HG03469 (cell line): ENCODE measurements around the gene HS2ST1.
"Not testable (repeated sequence)": the region's sequence is repeated elsewhere in the genome, so short reads cannot be mapped to it uniquely, and the experiment has no call there.

ENCODE experiments used
- ATAC-seq: cut with Tn5 transposase; IDR thresholded peaks from one replicate; pipeline ENCODE4 v1.9.1; 2021; ENCODE audit warnings: mild to moderate bottlenecking, moderate library complexity, moderate number of reproducible peaks; ENCODE audit not compliant: unreplicated experiment

HS2ST1 gene

DNA sequence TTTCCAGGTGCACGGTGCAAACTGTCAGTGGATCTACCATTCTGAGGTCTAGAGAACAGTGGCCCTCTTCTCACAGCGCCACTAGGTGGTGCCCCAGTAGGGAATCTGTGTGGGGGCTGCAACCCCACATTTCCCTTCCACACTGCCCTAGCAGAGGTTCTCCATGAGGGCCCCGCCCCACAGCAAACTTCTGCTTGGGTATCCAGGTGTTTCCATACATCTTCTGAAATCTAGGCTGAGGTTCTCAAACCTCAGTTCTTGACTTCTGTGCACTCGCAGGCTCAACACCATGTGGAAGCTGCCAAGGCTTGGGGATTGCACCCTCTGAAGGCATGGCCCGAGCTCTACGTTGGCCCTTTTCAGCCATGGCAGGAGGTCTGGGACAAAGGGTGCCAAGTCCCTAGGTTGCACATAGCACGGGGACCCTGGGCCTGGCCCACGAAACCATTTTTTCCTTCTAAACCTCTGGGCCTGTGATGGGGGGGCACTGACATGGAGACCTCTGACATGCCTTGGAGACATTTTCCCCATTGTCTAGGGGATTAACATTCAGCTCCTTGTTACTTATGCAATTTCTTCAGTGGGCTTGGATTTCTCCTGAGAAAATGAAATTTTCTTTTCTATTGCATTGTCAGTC lies 10.0 kb downstream of the HS2ST1 start:
- no peak for ATAC-seq

DNA sequence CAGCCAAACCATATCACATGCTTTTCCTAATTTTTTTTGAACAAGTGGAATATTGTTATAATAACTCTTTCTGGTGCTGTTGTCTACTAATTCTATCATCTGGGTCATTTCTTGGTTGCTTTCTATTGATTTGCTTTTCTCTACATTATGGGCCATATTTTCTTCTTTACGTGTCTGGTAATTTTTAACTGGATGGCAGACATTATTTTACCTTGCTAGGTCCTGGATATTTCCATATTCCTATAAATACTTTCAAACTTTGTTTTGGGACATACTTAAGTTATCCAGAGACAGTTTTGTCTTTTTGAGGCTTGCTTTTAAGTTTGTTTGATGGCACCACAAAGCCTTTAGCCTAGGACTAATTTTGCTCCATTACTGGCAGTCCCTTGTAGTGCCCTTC lies 11.3 kb downstream of the HS2ST1 start:
- ATAC-seq, result no peak

DNA sequence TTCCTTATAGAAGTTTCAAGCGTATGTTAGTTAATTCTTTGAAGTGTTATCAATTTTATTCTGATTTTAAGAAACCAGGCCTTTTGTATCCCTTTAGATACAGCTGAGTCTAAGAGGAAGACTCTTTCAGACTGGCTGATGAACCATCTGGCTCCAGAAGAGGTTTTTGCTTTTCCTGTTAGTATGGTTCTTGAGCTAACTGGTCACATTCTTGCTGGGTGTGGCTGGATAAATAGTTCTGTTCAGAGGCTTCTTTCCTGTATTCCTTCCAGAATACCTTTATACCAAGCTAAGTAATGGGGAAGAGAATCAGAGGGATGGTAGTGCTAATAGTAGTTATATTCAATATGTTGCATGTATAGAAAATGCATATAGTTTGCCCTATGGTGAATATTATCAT lies 12.4 kb downstream of the HS2ST1 start:
- no peak for ATAC-seq

DNA sequence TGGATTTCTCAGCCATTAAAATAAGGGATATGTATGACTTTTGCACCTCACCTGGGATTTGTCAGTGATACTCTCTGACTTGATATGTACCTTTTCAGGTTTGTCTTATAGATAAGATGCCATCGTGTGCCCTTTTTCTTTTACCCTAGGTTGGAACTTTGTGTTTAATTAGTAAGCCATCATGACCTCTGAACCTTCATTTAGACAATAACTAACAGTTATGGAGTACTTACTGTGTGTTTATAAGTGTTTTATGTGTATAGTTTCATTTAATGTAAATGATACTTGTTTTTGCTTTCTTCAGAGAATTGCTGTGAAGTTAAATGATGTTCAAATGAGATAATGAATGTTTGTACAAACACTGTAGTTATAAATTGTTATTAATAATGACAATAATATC lies 14.4 kb downstream of the HS2ST1 start:
- no peak for ATAC-seq

DNA sequence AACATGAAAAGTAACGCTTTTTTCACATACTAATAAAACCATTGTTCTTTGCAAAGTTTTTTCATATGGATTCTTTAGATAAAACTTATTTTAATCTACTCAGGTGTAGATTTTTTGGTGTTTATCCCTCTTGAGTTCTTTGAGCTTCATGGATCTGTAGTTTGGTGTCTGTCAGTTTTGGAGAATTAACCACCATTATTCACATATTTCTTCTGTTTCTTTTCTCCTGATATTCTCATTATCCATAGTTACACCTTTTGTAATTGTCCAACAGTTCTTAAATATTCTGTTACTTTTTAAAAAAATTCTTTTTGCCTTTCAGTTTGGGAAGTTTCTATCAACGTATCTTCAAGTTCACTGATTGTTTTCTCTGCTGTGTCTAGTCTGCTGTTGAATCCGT lies 18.6 kb downstream of the HS2ST1 start:
- ATAC-seq, result no peak

DNA sequence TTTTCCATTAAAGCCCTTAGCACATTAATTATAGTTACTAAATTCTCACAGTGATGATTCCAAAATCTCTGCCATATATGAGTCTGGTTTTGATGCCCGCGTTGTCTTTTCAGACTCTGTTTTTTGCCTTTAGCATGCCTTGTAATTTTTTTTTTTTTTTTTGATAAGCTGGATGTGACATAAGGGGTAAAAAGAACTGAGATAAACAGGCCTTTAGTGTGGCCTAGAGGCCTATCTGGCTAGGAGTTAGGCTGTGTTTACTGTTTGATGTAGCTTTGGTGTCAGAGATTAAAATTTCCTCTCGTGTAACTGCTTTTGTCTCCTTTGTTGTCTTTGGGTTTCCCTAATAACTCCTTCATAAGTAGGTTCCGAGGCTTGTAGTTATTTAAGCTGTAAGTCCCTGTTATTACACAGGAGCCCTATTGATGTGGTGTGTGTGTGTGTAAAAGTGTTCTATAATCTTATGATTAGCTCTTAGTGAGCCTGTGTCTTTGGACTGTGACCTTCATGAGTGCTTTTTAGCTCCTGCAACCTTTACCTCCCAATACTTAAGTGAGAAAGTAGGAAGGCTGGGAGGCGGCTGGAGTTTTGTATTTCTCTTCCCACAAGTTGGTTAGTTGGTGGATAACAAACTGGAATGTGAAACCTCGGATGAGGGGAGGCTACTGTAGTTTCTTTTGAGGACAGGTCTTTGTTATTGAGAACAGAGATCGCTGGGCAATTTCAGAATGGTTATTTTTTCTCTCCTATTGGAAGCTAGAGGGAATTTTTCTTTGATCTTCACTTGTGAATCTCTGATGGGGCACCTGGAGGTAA lies 19.3 kb downstream of the HS2ST1 start:
- no peak for ATAC-seq

DNA sequence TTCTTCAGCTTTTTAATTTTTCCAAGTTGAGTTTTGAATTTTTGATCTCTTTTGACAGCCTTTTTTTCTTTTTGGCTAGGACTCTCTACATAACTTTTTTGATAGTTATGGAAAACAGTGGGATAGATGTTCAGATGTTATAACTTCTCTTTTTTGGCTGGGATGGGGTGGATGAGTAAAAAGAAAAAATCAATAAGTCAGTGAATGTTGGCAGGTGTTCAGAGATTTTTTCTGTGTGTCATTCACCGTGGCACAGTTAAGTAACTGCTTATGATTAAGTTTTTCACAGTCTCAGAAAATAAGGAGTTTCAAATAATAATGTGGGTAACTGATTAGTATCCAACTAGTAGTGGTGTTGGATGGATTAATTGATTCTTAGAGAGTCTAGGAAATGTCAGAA lies 24.0 kb downstream of the HS2ST1 start:
- ATAC-seq, result no peak

DNA sequence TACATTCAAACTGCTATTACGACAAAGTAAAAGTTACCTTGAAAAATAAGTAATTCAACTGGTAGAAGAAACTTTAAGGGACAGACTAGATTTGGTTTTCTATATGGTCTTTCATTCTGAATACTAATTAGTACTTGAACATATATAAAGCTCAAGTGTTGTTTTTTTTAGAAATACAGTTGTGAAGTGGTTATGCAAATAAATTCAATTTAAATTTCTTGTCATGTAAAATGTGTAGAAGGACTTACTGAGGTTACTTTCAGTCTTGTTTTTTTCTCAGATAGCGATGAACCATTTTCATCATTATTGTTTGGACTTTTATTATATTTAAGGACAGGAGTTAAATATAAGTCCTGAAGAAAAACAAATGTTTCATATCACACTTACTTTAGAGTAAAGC lies 24.4 kb downstream of the HS2ST1 start:
- no peak for ATAC-seq

DNA sequence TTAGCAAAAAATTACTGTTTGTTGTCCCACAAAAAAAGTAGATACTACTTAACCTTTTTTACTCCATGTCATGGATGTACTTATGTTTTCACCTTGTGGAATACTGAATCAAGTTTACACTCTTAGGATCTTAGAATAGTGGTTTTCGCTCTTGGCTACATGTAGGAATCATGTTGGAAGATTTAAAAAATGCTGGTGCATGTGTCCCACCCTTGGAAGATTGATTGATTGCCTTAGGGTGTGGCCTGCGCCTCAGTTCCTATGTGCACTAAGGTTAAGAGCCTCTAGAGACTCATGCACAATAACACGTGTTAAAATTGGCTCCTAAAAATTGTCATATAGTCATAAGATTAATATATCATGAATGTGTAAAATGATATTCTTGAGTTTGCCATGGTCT lies 25.0 kb downstream of the HS2ST1 start:
- no peak for ATAC-seq

DNA sequence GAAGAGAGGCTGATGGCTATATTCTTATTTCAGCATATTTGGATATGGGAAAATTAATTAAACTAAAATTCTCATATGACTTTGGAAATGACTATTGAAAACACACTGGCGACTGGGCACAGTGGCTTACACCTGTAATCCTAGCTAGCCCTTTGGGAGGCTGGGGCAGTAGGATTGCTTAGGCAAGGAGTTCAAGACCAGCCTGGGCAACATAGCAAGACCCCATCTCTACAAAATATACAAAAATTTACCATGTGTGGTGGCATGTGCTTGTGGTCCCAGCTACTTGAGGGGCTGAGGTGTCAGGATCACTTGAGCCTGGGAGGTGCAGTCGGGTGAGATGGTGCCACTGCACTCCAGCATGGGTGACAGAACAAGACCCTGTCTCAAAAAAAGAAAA lies 26.2 kb downstream of the HS2ST1 start:
- no peak for ATAC-seq

DNA sequence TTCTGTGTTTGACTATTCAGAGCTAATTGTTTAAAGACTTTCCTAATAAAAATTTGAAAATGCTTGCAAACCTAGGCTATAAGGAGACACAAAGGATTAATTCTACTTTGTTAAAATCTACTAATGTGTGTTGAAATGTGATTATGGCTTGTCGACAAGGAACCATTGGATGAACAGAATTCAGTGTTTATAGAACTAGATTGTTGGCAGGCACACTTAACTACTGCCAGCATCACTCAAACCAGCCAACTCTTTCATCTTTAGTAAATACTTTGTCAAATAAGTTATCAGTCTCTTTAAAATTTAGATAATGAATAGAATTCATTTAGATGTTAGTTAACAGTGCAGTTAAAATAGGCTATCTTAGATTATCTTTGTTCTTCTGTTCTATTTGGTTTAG lies 27.6 kb downstream of the HS2ST1 start:
- no peak for ATAC-seq

DNA sequence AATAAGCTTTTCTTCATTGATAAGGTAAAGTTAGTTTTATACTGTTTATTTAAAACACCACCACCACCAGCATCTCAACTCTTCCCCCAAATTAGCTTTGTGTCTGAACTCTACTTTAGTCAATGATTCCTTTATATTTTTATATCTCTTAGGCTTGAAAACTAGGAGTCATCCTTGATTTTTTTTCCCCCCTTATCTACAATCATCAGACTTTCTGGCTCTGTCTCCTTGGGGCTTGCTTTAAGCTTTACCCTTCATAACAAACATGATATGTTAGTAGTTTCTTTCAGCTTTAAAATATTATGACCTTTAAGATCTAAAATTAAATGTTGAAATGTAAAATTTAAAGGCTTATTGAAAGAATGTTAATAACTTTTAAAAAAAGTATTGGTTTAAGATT lies 28.3 kb downstream of the HS2ST1 start:
- ATAC-seq, result no peak

DNA sequence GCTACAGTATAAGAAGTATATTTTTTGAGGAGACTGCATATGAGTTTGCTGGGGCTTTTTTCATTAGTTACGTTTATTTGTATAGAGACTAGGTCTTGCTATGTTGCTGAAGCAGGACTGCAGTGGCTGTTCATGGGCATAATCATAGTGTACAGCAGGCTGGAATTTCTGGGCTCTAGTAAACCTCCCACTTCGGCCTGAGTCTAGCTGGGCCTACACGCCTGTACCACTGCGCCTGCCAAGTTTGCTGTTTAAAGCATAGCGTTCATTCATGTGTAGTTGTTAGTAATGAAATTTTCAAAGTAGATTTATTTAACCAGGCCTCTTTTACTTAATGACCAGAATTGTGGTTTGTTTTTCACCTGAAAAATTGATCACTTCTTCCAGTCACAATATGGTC lies 33.8 kb downstream of the HS2ST1 start:
- ATAC-seq, result no peak

DNA sequence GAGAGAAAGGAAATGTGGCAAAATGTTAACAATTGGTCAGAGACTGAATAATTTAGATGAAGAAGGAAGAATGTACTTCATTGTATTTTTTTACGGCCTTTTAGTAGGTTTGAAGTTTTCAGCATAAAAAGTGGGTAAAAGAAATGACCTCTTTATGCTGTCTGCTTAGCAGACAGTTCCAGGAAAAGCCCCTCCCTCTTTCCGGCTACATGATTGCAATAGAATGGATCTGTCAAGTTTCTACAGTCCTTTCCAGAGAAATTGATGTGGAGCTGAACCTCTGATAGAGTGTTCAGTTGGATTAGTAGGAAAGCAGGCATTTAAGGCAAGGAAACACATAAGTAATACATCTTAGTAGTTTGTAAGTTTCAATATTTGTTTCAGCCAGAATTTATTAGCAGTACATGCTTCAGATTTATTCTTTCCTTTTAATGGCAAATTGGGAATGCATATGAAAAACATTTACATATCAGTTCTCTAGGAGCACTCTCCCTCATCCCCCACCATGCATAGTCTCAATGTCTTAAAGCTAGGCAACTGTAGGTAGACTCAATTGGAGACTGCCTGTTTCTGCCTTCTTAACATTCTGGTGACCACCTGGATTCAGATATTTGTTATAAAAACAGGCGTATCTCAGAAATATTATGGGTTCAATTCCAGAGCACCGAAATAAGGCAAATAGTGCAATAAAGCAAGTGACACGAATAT lies 36.4 kb downstream of the HS2ST1 start:
- ATAC-seq, result no peak

DNA sequence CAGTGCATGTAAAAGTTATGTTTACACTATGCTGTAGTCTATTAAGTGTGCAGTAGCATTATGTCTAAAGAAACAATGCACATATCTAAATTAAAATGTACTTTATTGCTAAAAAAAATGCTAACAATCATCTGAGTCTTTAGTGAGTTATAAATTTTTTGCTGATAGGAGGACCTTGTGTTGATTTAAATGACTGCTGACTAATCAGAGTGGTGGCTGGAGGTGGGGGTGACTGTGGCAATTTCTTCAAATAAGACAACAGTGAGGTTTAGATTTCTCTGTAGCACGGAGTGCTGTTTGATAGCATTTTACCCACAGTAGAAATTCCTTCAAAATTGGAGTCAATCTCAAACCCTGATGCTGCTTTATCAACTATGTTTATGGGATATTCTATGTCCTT lies 37.0 kb downstream of the HS2ST1 start:
- no peak for ATAC-seq

DNA sequence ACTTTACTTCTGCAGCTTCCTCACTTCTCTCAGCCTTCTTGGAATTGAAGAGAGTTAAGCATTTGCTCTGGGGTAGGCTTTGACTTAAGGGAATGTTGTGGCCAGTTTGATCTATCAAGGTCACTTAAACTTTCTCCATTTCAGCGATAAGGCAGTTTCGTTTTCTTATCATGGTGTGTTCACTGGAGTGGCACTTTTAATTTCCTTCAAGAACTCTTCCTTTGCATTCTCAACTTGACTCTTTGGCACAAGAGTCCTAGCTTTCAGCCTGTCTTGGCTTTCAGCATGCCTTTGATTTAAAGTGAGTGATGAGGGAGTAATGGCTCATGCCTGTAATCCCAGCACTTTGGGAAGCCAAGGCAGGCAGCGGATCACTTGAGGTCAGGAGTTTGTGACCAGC lies 38.7 kb downstream of the HS2ST1 start:
- ATAC-seq, result no peak

DNA sequence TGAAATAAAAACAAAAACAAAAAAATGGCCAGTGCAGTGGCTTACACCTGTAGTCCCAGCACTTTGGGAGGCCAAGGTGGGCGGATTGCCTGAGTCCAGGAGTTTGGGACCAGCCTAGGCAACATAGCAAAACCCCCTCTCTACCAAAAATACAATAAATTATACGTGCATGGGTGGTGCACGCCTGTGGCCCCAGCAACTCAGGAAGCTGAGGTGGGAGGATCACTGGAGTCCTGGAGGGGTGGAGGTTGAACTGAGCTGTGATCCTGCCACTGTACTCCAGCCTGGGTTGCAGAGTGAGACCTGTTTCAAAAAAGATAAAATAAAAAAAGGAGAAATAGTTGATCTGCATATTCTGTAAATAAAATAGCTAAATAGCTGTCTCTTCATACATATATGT lies 41.2 kb downstream of the HS2ST1 start:
- ATAC-seq, result no peak

DNA sequence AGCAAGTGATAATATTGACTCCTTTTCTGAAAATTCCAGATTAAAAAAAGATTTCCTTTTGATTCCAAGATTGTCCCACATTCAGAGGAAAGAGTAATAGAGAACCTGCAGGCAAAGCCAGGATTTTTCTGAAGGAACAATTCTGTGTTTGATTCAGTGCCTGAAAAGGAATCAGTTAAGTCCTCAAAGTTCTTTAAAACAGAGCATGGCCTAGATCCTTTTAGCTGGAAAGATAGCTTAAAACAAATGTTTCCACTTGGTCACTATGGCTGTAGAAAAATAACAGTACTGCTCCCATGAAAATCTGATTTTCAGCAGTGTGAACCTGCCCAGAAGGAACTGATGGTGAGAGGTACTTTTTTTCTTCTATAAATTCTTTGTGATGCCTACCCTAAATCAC lies 41.8 kb downstream of the HS2ST1 start:
- no peak for ATAC-seq

DNA sequence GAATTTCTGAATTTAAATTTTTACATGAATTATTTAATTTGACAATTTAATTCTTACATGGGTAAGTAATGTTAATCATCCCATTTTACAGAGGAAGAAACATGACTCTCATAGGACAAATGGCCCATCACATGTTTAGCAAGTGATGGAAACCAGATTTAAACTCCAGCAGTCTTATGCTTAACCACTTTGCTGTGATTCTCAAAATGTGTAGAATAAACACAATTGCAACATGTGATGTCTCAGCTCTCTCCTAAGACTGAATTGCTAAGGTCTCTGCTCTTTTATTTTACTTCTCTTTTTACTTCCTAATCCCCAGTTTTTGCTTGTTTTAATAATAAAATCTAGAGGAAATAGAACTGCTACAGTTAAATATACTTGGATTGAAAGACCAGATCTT lies 42.8 kb downstream of the HS2ST1 start:
- ATAC-seq, result no peak

DNA sequence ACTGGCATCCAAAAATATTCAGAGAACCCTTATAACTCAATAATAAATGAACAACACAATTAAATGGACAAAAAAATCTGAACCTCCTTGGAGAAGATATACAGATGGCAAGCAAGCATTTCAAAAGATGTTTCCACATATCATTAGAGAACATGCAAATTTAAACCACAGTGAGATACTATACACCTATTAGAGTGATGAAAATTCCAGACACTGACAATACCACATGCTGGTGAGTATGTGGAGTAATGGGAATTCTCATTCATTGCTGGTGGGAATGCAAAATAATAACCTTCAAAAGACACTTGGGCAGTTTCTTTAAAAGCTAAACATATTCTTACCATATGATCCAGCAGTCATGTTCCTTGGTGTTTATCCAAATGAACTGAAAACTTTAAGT lies 46.1 kb downstream of the HS2ST1 start:
- ATAC-seq, result no peak

DNA sequence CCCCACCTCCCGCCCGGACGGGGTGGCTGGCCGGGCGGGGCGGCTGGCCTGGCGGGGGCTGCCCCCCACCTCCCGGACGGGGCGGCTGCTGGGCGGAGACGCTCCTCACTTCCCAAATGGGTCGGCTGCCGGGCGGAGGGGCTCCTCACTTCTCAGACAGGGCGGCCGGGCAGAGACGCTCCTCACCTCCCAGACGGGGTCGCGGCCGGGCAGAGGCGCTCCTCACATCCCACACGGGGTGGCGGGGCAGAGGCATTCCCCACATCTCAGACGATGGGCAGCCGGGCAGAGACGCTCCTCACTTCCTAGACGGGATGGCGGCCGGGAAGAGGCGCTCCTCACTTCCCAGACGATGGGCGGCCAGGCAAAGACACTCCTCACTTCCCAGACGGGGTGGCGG lies 49.4 kb downstream of the HS2ST1 start:
- ATAC-seq, result not testable (repeated sequence)
